HG03066 (cell line): Measurements from ENCODE around the gene CSTF1.

Source experiments
- ATAC-seq: cut with Tn5 transposase; IDR thresholded peaks from one replicate; pipeline ENCODE4 v1.9.1; 2021; ENCODE audit warnings: low read depth; ENCODE audit not compliant: unreplicated experiment

CSTF1 gene

GRCh38 chr20:56392132-56392880 is at the start of gene CSTF1, which contains the start of gene AURKA:
TSS of gene CSTF1 (plus strand) at chr20:56392645. CDS start at chr20:56395553, 2,908 bp downstream.
TSS of gene AURKA (minus strand) at chr20:56392215. CDS start at chr20:56388197, 4,018 bp downstream.
- ATAC-seq: peak; percentile 92

- ATAC-seq: no peak
These were observed 49.7 kb upstream of the CSTF1 start for GRCh38 chr20:56342783-56343182.

GRCh38 chr20:56343861-56344381 is 48.5 kb upstream of the CSTF1 start:
- no peak for ATAC-seq

GRCh38 chr20:56345911-56346310 is 46.5 kb upstream of the CSTF1 start:
- no peak for ATAC-seq

- no peak for ATAC-seq
These were observed 44.7 kb upstream of the CSTF1 start for GRCh38 chr20:56347628-56348304.

GRCh38 chr20:56348305-56348693 is 44.1 kb upstream of the CSTF1 start:
- no peak for ATAC-seq

- no peak for ATAC-seq
These were observed 43.7 kb upstream of the CSTF1 start for GRCh38 chr20:56348746-56349145.

GRCh38 chr20:56350842-56351241 is 41.6 kb upstream of the CSTF1 start:
- no peak for ATAC-seq

- ATAC-seq: no peak
These were observed 39.9 kb upstream of the CSTF1 start for GRCh38 chr20:56352345-56353055.

GRCh38 chr20:56353356-56353755 is 39.1 kb upstream of the CSTF1 start:
- ATAC-seq: no peak

GRCh38 chr20:56358070-56358469 is 34.4 kb upstream of the CSTF1 start:
- ATAC-seq: no peak

- ATAC-seq: peak; percentile 95
These were observed 33.7 kb upstream of the CSTF1 start, which contains the start of gene FAM210B for GRCh38 chr20:56358600-56359211. TSS of gene FAM210B (plus strand) at chr20:56358974. CDS start at chr20:56359006, 32 bp downstream.

GRCh38 chr20:56359212-56360132 is 33.0 kb upstream of the CSTF1 start:
- peak; percentile 22 for ATAC-seq

- ATAC-seq: no peak
These were observed 32.1 kb upstream of the CSTF1 start for GRCh38 chr20:56360133-56360907.

GRCh38 chr20:56360908-56361205 is 31.6 kb upstream of the CSTF1 start:
- ATAC-seq: no peak

GRCh38 chr20:56361900-56362299 is 30.5 kb upstream of the CSTF1 start:
- ATAC-seq: no peak

GRCh38 chr20:56362833-56363413 is 29.5 kb upstream of the CSTF1 start:
- ATAC-seq: no peak

GRCh38 chr20:56363491-56363890 is 29.0 kb upstream of the CSTF1 start:
- ATAC-seq: no peak
